DOHH2 (cell line): ENCODE measurements around the gene STRAP.
"Not testable (repeated sequence)": the region's sequence is repeated elsewhere in the genome, so short reads cannot be mapped to it uniquely, and the experiment has no call there.

Experiments used
- EZH2phosphoT487 ChIP-seq: fragments of 200-600 bp; sonication (generic); IDR thresholded peaks from 2 replicates; pipeline ENCODE4 v1.6.1; 2017; ENCODE audit warnings: borderline replicate concordance, mild to moderate bottlenecking, antibody characterized with exemption, low read length, moderate library complexity, mixed read lengths
- TF ChIP-seq, protein P1 (sequence below): fragments of 200-600 bp; sonication (generic); IDR thresholded peaks from one replicate; pipeline ENCODE4 v1.5.1; 2014; ENCODE audit warnings: antibody characterized with exemption, mild to moderate bottlenecking, low read depth, low read length; ENCODE audit not compliant: poor library complexity, severe bottlenecking

DNA sequence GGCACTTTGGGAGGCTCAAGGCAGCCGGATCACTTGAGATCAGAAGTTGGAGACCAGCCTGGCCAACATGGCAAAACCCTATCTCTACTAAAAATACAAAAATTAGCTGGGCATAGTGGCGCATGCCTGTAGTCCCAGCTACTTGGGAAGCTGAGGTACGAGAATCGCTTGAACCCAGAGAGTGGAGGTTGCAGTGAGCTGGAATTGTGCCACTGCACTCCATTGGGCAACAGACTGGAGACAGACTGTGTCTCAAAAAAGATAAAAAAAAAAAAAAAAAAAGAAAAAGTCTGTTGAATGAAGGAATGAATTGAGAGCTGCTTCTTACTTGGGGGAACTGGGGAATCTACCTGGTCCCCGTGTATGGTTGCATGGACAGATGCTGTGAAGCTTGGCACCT, 31.9 kb downstream of the STRAP start:
- not testable (repeated sequence) for TF ChIP-seq EZH2phosphoT487
- TF ChIP-seq, protein P1, sequence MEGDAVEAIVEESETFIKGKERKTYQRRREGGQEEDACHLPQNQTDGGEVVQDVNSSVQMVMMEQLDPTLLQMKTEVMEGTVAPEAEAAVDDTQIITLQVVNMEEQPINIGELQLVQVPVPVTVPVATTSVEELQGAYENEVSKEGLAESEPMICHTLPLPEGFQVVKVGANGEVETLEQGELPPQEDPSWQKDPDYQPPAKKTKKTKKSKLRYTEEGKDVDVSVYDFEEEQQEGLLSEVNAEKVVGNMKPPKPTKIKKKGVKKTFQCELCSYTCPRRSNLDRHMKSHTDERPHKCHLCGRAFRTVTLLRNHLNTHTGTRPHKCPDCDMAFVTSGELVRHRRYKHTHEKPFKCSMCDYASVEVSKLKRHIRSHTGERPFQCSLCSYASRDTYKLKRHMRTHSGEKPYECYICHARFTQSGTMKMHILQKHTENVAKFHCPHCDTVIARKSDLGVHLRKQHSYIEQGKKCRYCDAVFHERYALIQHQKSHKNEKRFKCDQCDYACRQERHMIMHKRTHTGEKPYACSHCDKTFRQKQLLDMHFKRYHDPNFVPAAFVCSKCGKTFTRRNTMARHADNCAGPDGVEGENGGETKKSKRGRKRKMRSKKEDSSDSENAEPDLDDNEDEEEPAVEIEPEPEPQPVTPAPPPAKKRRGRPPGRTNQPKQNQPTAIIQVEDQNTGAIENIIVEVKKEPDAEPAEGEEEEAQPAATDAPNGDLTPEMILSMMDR = not testable (repeated sequence)
